Kidney tubule cell (primary cell): ENCODE measurements around the gene FLOT2.
"Not testable (repeated sequence)": the region's sequence is repeated elsewhere in the genome, so short reads cannot be mapped to it uniquely, and the experiment has no call there.

ENCODE experiments used
- DNase-seq: peaks from one replicate; pipeline ENCODE4 v3.0.0-alpha.2; 2018; ENCODE audit warnings: low spot score

Gene FLOT2

DNA sequence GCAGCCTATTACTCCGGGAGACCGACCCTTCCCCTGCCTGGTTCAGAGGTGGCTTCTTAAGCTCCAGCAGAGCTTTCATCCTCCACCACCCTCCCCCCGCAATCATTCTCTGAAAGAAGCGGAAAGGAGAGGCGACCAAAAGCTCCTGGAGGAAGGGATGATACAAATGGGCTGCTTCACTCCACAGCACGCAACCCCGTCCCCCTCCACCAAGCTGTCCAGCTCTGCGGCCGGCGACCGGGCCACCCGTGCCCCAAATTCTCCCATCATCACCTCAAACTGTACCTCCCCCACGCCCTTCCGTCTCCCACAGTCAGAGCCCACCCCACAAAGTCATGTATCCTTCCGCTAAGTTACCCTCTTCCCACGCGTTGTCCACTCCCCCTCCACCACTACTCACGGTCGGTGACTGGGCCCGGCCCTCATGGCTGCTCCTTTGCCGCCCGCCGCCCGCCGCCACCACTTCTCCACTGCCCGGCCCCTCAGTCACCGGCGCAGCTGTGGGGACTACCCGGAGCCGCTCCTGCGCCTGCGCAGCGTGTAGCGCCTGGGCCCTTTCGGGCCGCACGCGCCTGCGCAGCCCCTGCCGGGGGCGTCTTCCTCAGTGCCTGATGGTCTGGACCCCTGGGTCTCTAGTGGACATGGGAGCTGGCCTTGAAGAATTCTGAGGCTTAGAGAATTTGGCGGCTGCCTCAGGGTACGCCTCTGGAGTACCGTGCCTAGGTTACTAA is 55.1 kb downstream of the FLOT2 start, which contains the start of gene FAM222B:
TSS of gene FAM222B (minus strand) at position 509 of the 731 bp plus-strand sequence. CDS start 76,123 bp downstream, outside the sequence.
- peak; percentile 87 for DNase-seq

- DNase-seq, result peak; percentile 17
Observed at GRCh38 chr17:28841901-28842281, 55.6 kb downstream of the FLOT2 start.

GRCh38 chr17:28839221-28839620 is 58.3 kb downstream of the FLOT2 start:
- no peak for DNase-seq

- DNase-seq, result not testable (repeated sequence)
Observed at GRCh38 chr17:28836541-28836940, 61.0 kb downstream of the FLOT2 start.

DNA sequence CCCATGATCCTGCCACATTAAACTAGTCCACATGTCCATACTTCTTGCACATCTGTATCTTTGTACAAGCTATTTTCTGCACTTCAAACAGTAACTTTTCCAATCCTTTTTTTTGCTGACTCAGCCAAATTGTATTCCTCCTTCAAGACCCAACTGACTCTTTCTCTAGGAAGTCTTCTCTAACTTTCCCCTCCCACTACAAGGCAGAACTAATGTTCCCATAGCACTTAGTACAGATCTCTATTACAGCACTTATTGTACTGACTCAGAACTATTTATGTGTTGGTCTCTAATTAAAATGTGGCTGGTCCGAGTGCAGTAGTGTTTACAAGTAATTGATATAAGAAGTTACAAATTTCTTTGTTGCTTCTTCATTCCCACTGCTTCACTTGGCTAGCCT is 63.1 kb downstream of the FLOT2 start:
- no peak for DNase-seq
